A204.1 (cell line): ENCODE data around the gene MYL6.
A peak's percentile ranks its signal among the peaks of the same experiment; 100 is the strongest.
"Not testable (repeated sequence)": the region's sequence is repeated elsewhere in the genome, so short reads cannot be mapped to it uniquely, and the experiment has no call there.

Experiments
- FAIRE-seq: peaks from 2 replicates; lab custom pipeline; 2012; peaks lifted over from hg19 to GRCh38; lab: Jason Lieb, UNC

Gene MYL6

GRCh38 chr12:56158029-56158925 is at the start of gene MYL6:
MYL6 (plus strand) TSS chr12:56158359; CDS start chr12:56158402, 43 bp downstream.
- FAIRE-seq = peak; percentile 46

GRCh38 chr12:56110571-56110970 is 47.6 kb upstream of the MYL6 start:
- no peak for FAIRE-seq

GRCh38 chr12:56114084-56114483 is 44.1 kb upstream of the MYL6 start:
- no peak for FAIRE-seq

GRCh38 chr12:56115329-56115728 is 42.8 kb upstream of the MYL6 start:
- FAIRE-seq = no peak

GRCh38 chr12:56116267-56117081 is 41.7 kb upstream of the MYL6 start, which contains the start of gene RPL41:
RPL41 (plus strand) TSS chr12:56116633.
- FAIRE-seq = peak; percentile 89

GRCh38 chr12:56117082-56117706 is 41.0 kb upstream of the MYL6 start:
- FAIRE-seq = not testable (repeated sequence)

- peak; percentile 94 for FAIRE-seq
Measured at GRCh38 chr12:56117778-56118687, 40.1 kb upstream of the MYL6 start, which contains the start of gene ZC3H10. ZC3H10 (plus strand) TSS chr12:56118266; CDS start chr12:56120563, 2,297 bp downstream.

GRCh38 chr12:56118688-56119357 is 39.3 kb upstream of the MYL6 start:
- no peak for FAIRE-seq

GRCh38 chr12:56119361-56119796 is 38.8 kb upstream of the MYL6 start:
- peak; percentile 58 for FAIRE-seq

- no peak for FAIRE-seq
Measured at GRCh38 chr12:56120158-56120846, 37.9 kb upstream of the MYL6 start.

GRCh38 chr12:56121204-56121870 is 36.8 kb upstream of the MYL6 start:
- FAIRE-seq = no peak

GRCh38 chr12:56122637-56123036 is 35.5 kb upstream of the MYL6 start:
- no peak for FAIRE-seq

GRCh38 chr12:56124133-56124532 is 34.0 kb upstream of the MYL6 start:
- no peak for FAIRE-seq

- no peak for FAIRE-seq
Measured at GRCh38 chr12:56126732-56127239, 31.4 kb upstream of the MYL6 start.

- no peak for FAIRE-seq
Measured at GRCh38 chr12:56127485-56127887, 30.7 kb upstream of the MYL6 start.

- peak; percentile 99 for FAIRE-seq
Measured at GRCh38 chr12:56127888-56128669, 30.1 kb upstream of the MYL6 start, which contains the start of gene ESYT1. ESYT1 (plus strand) TSS chr12:56128267; CDS start chr12:56128320, 53 bp downstream.

GRCh38 chr12:56128670-56129205 is 29.4 kb upstream of the MYL6 start:
- no peak for FAIRE-seq
